ENCODE measurements around the gene DGKI.
A peak's percentile ranks its signal among the peaks of the same experiment; 100 is the strongest.

Gene DGKI

DNA sequence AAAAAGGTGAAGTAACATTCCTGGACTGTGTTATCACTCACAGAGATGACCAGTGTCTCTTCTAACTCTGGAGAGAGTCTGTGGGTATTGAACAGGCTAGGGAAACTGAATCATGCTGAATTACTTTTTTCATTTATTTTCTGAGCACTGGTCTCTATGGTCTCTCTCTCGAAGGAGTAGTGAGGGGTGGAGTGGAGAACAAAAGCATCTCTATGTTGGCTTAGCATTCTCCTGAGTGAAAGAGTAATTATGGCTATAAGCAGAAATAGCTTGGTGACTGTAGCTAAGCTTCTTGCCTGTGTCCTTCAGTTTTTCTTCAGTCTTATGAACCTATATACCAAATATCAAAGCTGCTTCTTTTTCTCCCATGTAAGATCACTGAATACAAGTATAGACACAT is 438.6 kb downstream of the DGKI start:
- H3K36me3 ChIP-seq (ENCODE audit: insufficient read depth, insufficient read length, low read length) = no peaks in the 10 kb centered on the region
- H3K9ac ChIP-seq (ENCODE audit: insufficient read length, low read depth) = no peak overlapping the region
- DNase-seq (ENCODE audit: low read depth, low spot score) = no peak
- TF ChIP-seq YY1 (IDR thresholded peaks at IDR 0.05; ENCODE audit: insufficient read depth, insufficient read length) (no peak), SUZ12 (IDR thresholded peaks at IDR 0.05; ENCODE audit: extremely low read depth, insufficient read depth, insufficient read length) (no peak), ZNF274 (IDR thresholded peaks at IDR 0.05; ENCODE audit: low read depth, low read length) (no peak)
- H3K9me3 ChIP-seq (ENCODE audit: insufficient read depth, low read length) = no peaks in the 10 kb centered on the region
- no peak overlapping the region for H3K4me3 ChIP-seq (ENCODE audit: insufficient read length, low read depth)
- H3K4me1 ChIP-seq (ENCODE audit: insufficient read depth, insufficient read length) = no peaks in the 10 kb centered on the region
- no peaks in the 10 kb centered on the region for H3K27me3 ChIP-seq (ENCODE audit: insufficient read depth, insufficient read length)

DNA sequence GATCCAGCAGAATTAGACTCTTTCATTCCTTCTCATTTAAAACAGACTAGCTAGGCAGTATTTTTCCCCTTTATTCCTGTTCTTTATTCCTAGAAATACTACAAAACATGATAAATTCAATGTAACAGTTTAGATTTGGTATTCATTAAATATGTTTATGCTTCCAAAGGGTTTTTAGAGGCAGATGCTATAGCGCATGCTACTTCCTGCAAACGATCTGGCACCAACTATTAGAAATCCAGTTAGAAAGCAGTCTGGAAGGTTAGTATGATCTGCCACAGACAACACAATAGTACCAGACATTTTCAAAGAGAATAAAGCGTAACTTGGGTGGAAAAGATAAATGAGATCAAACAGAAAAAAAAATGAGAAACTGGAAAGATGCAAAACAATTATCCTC is 439.7 kb downstream of the DGKI start:
- Histone ChIP-seq H3K9ac (ENCODE audit: insufficient read length, low read depth) (no peak overlapping the region), H3K36me3 (ENCODE audit: insufficient read depth, insufficient read length, low read length) (no peaks in the 10 kb centered on the region), H3K9me3 (ENCODE audit: insufficient read depth, low read length) (no peaks in the 10 kb centered on the region), H3K27me3 (ENCODE audit: insufficient read depth, insufficient read length) (no peaks in the 10 kb centered on the region), H3K4me1 (ENCODE audit: insufficient read depth, insufficient read length) (no peaks in the 10 kb centered on the region), H3K4me3 (ENCODE audit: insufficient read length, low read depth) (no peak overlapping the region)
- no peak for DNase-seq (ENCODE audit: low read depth, low spot score)
- TF ChIP-seq YY1 (IDR thresholded peaks at IDR 0.05; ENCODE audit: insufficient read depth, insufficient read length) (no peak), ZNF274 (IDR thresholded peaks at IDR 0.05; ENCODE audit: low read depth, low read length) (no peak), SUZ12 (IDR thresholded peaks at IDR 0.05; ENCODE audit: extremely low read depth, insufficient read depth, insufficient read length) (no peak)

DNA sequence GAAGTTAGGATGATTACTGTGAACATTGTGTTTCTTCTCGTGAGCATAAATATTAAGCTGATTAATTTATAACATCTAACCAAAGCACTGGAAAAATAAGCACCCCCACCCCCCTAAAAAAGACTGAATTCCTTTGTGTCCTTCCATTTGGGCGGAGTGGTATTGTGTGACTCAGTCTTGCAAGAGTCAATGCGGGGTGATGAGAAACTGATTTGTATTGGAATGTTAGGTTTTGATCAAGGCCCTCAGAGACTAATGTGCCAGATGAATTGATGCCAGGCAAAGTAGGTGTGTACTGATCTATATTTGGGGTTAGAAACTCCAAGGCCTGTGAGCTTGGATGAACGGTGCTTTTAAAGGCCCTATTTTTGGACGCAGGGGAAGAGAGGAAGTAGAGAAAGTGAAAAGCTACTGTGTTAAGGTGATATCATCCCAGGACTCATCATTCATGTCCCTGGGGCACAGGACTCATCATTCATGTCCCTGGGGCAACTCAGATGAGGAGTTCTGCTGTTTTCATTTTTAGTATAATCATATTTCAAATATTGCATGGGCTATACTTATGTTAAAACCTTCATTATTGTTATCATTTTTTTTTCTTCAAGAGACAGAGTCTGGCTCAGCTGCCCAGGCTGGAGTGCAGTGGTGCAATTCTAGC is 442.0 kb downstream of the DGKI start:
- H3K27me3 ChIP-seq (ENCODE audit: insufficient read depth, insufficient read length) = no peaks in the 10 kb centered on the region
- no peaks in the 10 kb centered on the region for H3K36me3 ChIP-seq (ENCODE audit: insufficient read depth, insufficient read length, low read length)
- H3K9ac ChIP-seq (ENCODE audit: insufficient read length, low read depth) = no peak overlapping the region
- TF ChIP-seq ZNF274 (IDR thresholded peaks at IDR 0.05; ENCODE audit: low read depth, low read length) = no peak
- no peak for TF ChIP-seq SUZ12 (IDR thresholded peaks at IDR 0.05; ENCODE audit: extremely low read depth, insufficient read depth, insufficient read length)
- TF ChIP-seq YY1 (IDR thresholded peaks at IDR 0.05; ENCODE audit: insufficient read depth, insufficient read length) = no peak
- DNase-seq (ENCODE audit: low read depth, low spot score) = no peak
- H3K9me3 ChIP-seq (ENCODE audit: insufficient read depth, low read length) = no peaks in the 10 kb centered on the region
- H3K4me3 ChIP-seq (ENCODE audit: insufficient read length, low read depth) = no peak overlapping the region
- no peaks in the 10 kb centered on the region for H3K4me1 ChIP-seq (ENCODE audit: insufficient read depth, insufficient read length)

DNA sequence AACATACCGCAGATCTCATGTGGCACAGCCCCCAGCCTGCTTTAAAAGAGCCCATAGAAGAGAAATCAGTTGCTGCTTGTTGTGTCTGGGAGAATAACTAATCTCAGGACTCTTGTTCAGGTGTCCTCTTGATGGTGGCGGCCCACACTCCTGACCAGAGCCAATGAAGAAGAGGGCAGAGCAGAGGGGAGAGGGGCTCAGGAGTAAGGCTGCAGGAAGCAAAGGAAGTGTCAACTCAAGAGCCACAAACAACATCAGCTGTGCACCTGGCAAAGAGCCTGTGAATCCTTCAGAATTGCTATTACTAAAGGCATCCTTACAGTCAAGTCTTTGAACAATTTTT is 443.4 kb downstream of the DGKI start:
- H3K4me3 ChIP-seq (ENCODE audit: insufficient read length, low read depth) = peak overlapping the region; percentile 2
- TF ChIP-seq ZNF274 (IDR thresholded peaks at IDR 0.05; ENCODE audit: low read depth, low read length) = no peak
- no peak for TF ChIP-seq SUZ12 (IDR thresholded peaks at IDR 0.05; ENCODE audit: extremely low read depth, insufficient read depth, insufficient read length)
- no peak for TF ChIP-seq YY1 (IDR thresholded peaks at IDR 0.05; ENCODE audit: insufficient read depth, insufficient read length)
- DNase-seq (ENCODE audit: low read depth, low spot score) = no peak
- no peak overlapping the region for H3K9ac ChIP-seq (ENCODE audit: insufficient read length, low read depth)
- no peaks in the 10 kb centered on the region for H3K27me3 ChIP-seq (ENCODE audit: insufficient read depth, insufficient read length)
- no peaks in the 10 kb centered on the region for H3K9me3 ChIP-seq (ENCODE audit: insufficient read depth, low read length)
- H3K4me1 ChIP-seq (ENCODE audit: insufficient read depth, insufficient read length) = no peaks in the 10 kb centered on the region
- no peaks in the 10 kb centered on the region for H3K36me3 ChIP-seq (ENCODE audit: insufficient read depth, insufficient read length, low read length)

DNA sequence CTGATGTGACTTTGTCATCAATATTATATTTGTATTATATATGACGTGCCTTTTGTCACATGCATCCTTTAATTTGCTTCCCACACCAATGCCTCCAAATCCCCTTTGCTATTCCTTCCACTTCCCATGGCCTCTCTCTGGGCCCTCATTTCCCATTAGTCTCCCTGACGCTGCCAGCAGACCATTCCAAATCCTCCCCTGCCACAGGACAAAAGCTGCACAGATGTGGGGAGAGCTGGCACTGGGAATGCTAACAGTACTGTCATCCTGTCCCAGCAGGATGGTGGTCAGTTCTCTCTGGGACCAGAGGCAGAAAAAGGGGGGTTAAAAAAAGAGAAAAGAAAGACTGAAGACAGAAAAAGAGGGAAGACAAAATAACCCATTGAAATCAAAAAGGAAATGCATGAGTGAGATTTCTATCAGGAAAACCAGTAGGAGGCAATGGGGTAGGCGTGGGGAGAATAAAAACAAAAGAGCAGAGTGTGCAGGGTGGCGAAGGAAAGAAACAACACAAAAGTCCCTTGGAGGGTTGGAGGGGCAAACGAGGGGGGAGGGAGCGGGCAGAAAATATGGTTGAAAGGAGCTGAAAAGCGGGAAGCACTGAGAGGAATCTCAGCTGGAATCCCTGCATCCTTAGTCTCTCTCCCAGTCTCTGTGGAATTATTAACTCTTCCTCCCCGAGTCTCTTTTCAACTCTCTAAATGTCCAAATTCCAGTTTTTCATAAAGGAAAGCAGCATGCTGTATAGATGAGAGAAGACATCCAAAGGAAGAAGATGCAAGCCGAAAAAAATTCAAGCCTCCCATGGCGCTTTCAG is 444.0 kb downstream of the DGKI start:
- H3K27me3 ChIP-seq (ENCODE audit: insufficient read depth, insufficient read length) = no peaks in the 10 kb centered on the region
- H3K36me3 ChIP-seq (ENCODE audit: insufficient read depth, insufficient read length, low read length) = no peaks in the 10 kb centered on the region
- H3K9ac ChIP-seq (ENCODE audit: insufficient read length, low read depth) = no peak overlapping the region
- DNase-seq (ENCODE audit: low read depth, low spot score) = no peak
- no peaks in the 10 kb centered on the region for H3K9me3 ChIP-seq (ENCODE audit: insufficient read depth, low read length)
- no peak for TF ChIP-seq YY1 (IDR thresholded peaks at IDR 0.05; ENCODE audit: insufficient read depth, insufficient read length)
- TF ChIP-seq SUZ12 (IDR thresholded peaks at IDR 0.05; ENCODE audit: extremely low read depth, insufficient read depth, insufficient read length) = no peak
- no peak for TF ChIP-seq ZNF274 (IDR thresholded peaks at IDR 0.05; ENCODE audit: low read depth, low read length)
- no peaks in the 10 kb centered on the region for H3K4me1 ChIP-seq (ENCODE audit: insufficient read depth, insufficient read length)
- peak overlapping the region; percentile 15 for H3K4me3 ChIP-seq (ENCODE audit: insufficient read length, low read depth)

DNA sequence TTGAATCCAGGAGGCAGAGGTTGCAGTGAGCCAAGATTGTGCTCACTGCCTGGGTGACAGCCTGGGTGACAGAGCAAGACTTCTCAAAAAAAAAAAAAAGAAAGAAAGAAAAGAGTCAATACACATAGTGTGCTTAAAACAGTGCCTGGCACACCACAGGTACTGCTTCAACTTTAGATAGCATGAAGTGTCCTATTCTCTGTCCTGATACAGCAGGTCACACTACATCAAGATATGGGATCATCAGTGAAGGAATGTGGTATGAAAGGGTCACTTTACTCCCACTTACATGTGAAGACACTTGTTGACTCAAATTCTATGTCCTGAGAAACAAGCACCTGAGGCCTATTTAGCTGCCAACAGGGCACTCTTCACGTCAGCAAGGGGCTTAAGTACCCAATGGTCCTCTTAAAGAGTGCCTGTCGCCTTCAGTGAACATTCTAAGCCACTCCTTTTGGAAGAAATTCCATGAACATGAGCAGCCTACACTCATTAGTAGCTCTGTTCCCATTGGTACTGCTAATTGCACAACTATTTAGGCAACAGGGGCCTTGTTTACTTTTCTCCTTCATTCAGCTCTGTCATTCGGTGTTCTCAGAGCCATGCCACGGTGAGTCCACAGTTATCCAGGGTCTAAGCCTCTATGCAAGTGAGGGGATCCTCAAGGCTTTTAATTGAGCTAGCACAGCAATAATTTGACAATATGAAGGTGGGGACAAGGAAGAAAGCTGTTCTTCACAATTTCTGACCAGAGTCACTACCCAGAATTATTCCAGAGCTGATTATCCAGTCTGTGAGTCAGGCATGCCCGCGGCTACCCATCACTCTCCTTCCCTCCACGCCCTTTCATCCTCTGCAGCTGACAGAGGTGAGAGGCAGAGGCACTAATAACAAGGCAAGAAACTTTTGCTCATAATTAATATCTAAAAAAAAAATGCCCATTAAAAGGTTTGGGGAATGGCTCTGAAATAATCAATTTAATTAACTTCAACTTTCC is 446.6 kb downstream of the DGKI start:
- no peaks in the 10 kb centered on the region for H3K27me3 ChIP-seq (ENCODE audit: insufficient read depth, insufficient read length)

More for the DNA sequence above, 446.6 kb downstream of the DGKI start:
- Histone ChIP-seq H3K9ac (ENCODE audit: insufficient read length, low read depth) (no peak overlapping the region), H3K36me3 (ENCODE audit: insufficient read depth, insufficient read length, low read length) (no peaks in the 10 kb centered on the region), H3K4me3 (ENCODE audit: insufficient read length, low read depth) (no peak overlapping the region), H3K9me3 (ENCODE audit: insufficient read depth, low read length) (no peaks in the 10 kb centered on the region), H3K4me1 (ENCODE audit: insufficient read depth, insufficient read length) (no peaks in the 10 kb centered on the region)
- no peak for TF ChIP-seq YY1 (IDR thresholded peaks at IDR 0.05; ENCODE audit: insufficient read depth, insufficient read length)
- no peak for TF ChIP-seq ZNF274 (IDR thresholded peaks at IDR 0.05; ENCODE audit: low read depth, low read length)
- no peak for TF ChIP-seq SUZ12 (IDR thresholded peaks at IDR 0.05; ENCODE audit: extremely low read depth, insufficient read depth, insufficient read length)
- DNase-seq (ENCODE audit: low read depth, low spot score) = no peak

Measured in NT2/D1 (cell line).